ENCODE results near the gene ETV6. TPM values are rescaled to one million over a fixed set of nuclear protein-coding genes. Genes with fewer than 3 reads are reported as not detected.

ETV6 gene
- total and polyA plus RNA-seq, 2 of the 8 experiments (the other 6 are each of a cell fraction or from before 2014, with no cell fraction given), result 5.5 to 23.9 TPM

GRCh38 chr12:11777962-11778361 is 128.5 kb downstream of the ETV6 start:
- ChIA-PET CTCF (ENCODE audit: partially characterized antibody) (interaction anchor here (0.7 to 1.9 kb wide), 2 partner anchors 15 to 35 kb away, joined by 3 to 5 read pairs; no protein-coding TSS in a partner anchor), POLR2A (ENCODE audit: partially characterized antibody) (no interaction called here)
- H3K79me1 ChIP-seq (ENCODE audit: low read depth, low read length), result no peaks in the 10 kb centered on the region
- H3K79me2 ChIP-seq (ENCODE audit: control insufficient read depth in 1 of 2, insufficient read depth in 2 of 2, low read length in 2 of 2), result no peaks in the 10 kb centered on the region
- H3K14ac ChIP-seq (ENCODE audit: insufficient read length), result no peak overlapping the region
- peaks cover 0 to 2% (median 0%) of the 10 kb centered on the region in 4 experiments; a peak in 2 of 7 replicates for H3K4me1 ChIP-seq (replicated peaks in 1 of 4; ENCODE audit: control insufficient read depth in 3 of 4, insufficient read depth in 4 of 4, low read length in 3 of 4)
- H2BK15ac ChIP-seq (ENCODE audit: low read length), result no peak overlapping the region
- H3K27ac ChIP-seq (ENCODE audit: low read depth, low read length), result no peak overlapping the region
- no peak overlapping the region for H2BK5ac ChIP-seq (ENCODE audit: low read depth, low read length)
- no peak overlapping the region for H4K5ac ChIP-seq (ENCODE audit: insufficient read length, low read depth, low read length)
- no peak overlapping the region for H3K4me2 ChIP-seq (ENCODE audit: insufficient read depth in 1 of 2, low read depth in 2 of 2, low read length in 2 of 2)
- no peaks in the 10 kb centered on the region for H3K36me3 ChIP-seq (ENCODE audit: control insufficient read depth in 2 of 4, insufficient read depth in 4 of 4, low read length in 3 of 4)
- H2AFZ ChIP-seq (ENCODE audit: low read length), result no peak overlapping the region
- H3K4me3 ChIP-seq (ENCODE audit: extremely low read depth in 1 of 4, insufficient read depth in 2 of 4, low read depth in 3 of 4, low read length in 4 of 4), result no peak overlapping the region
- no peak overlapping the region for H3K18ac ChIP-seq (ENCODE audit: extremely low read depth, low read length)
- no peak for DNase-seq (ENCODE audit: low read depth in 1 of 2, low spot score in 2 of 2)
- no peak overlapping the region for H4K8ac ChIP-seq (ENCODE audit: extremely low read depth, insufficient read depth, low read length)
- no peak overlapping the region for H2BK20ac ChIP-seq (ENCODE audit: low read length)
- FAIRE-seq, result no peak
- H3K23ac ChIP-seq (ENCODE audit: insufficient read length), result no peak overlapping the region
- no peak overlapping the region for H2AK5ac ChIP-seq (ENCODE audit: low read depth, low read length)
- H3K27me3 ChIP-seq (replicated peaks in 1 of 4; ENCODE audit: control insufficient read depth in 3 of 4, extremely low read depth in 1 of 4, insufficient read depth in 3 of 4, low read length in 3 of 4), result no peaks in the 10 kb centered on the region
- H4K20me1 ChIP-seq (replicated peaks in 1 of 2; ENCODE audit: control insufficient read depth in 1 of 2, insufficient read depth in 2 of 2, low read length in 2 of 2), result no peaks in the 10 kb centered on the region
- no peaks in the 10 kb centered on the region for H3K9me3 ChIP-seq (ENCODE audit: insufficient read depth in 2 of 2, low read depth in 1 of 2, low read length in 1 of 2)
- no peak overlapping the region for H4K91ac ChIP-seq (replicated peaks; ENCODE audit: insufficient read length, low read length)
- H3K23me2 ChIP-seq (ENCODE audit: low read depth, low read length), result no peaks in the 10 kb centered on the region; the same call in 1 of the 2 replicates
- H3K9ac ChIP-seq (replicated peaks in 1 of 4; ENCODE audit: extremely low read depth in 1 of 4, low read depth in 3 of 4, low read length in 3 of 4), result no peak overlapping the region
- no peak overlapping the region for H3K4ac ChIP-seq (replicated peaks; ENCODE audit: insufficient read length, low read depth, low read length)
- 89% methylated on average over 12 of the region's 12 CpGs; no CpG with 5 or more reads in 1 of the 2 experiments for WGBS, 2 experiments (ENCODE audit: extremely low coverage in 1 of 2, insufficient coverage in 1 of 2, insufficient read length in 1 of 2, insufficient replicate concordance in 2 of 2, low coverage in 1 of 2, low lambda C conversion rate in 2 of 2, missing lambda C conversion rate in 1 of 2)
- H2BK120ac ChIP-seq (replicated peaks; ENCODE audit: low read depth, low read length), result no peak overlapping the region
- H3K56ac ChIP-seq (replicated peaks; ENCODE audit: insufficient read length, low read depth, low read length), result no peak overlapping the region
- no peak overlapping the region for H2BK12ac ChIP-seq (ENCODE audit: low read depth, low read length)
- TF ChIP-seq BRCA1 (IDR thresholded peaks at IDR 0.05; ENCODE audit: low read depth, low read length) (no peak), POLR2AphosphoS5 (IDR thresholded peaks at IDR 0.05; ENCODE audit: low read depth, low read length) (no peak), BACH1 (IDR thresholded peaks at IDR 0.05; ENCODE audit: low read length) (no peak), TCF12 (IDR thresholded peaks at IDR 0.05; ENCODE audit: low read depth, low read length) (no peak), NANOG (IDR thresholded peaks at IDR 0.05; ENCODE audit: insufficient read depth, low read depth, low read length, poor library complexity, severe bottlenecking) (no peak), SRF (IDR thresholded peaks at IDR 0.05; ENCODE audit: low read depth, low read length) (no peak), RXRA (IDR thresholded peaks at IDR 0.05; ENCODE audit: insufficient read depth, low read depth, low read length) (no peak), ATF3 (IDR thresholded peaks at IDR 0.05; ENCODE audit: insufficient read depth, low read depth, low read length) (no peak), SUZ12 (IDR thresholded peaks at IDR 0.05; ENCODE audit: low read length) (no peak), RAD21 (IDR thresholded peaks at IDR 0.05 in 1 of 2, conservative IDR thresholded peaks at IDR 0.05 in 1 of 2; ENCODE audit: low read depth in 2 of 2, low read length in 2 of 2) (no peak), TAF1 (IDR thresholded peaks at IDR 0.05; ENCODE audit: low read depth, low read length) (no peak), CBX5 (IDR thresholded peaks at IDR 0.05; ENCODE audit: low read depth, low read length) (no peak), RBBP5 (IDR thresholded peaks at IDR 0.05; ENCODE audit: borderline replicate concordance, low read depth, low read length) (no peak)

All from H1 (cell line).